GM23248 (cell line): Measurements from ENCODE around the gene FRYL. TPM values are rescaled to one million over a fixed set of nuclear protein-coding genes. Genes with fewer than 3 reads are reported as not detected.
"Not testable (repeated sequence)": the region's sequence is repeated elsewhere in the genome, so short reads cannot be mapped to it uniquely, and the experiment has no call there.

Experiments used
- DNase-seq: peaks from one replicate; pipeline ENCODE4 v3.0.0-alpha.2; 2015
- H2AFZ ChIP-seq: fragments of 200-600 bp; sonication (generic); 2 replicates; pipeline ENCODE4 v1.6.1; 2016; ENCODE audit warnings: antibody characterized with exemption
- H3F3A ChIP-seq: fragments of 200-600 bp; sonication (generic); 2 replicates; pipeline ENCODE4 v1.6.1; 2016; ENCODE audit warnings: mild to moderate bottlenecking, antibody characterized with exemption, mixed run types; ENCODE audit not compliant: insufficient read depth
- H3K27ac ChIP-seq: fragments of 200-600 bp; sonication (generic); 2 replicates; pipeline ENCODE4 v1.5.1; 2016; ENCODE audit warnings: mild to moderate bottlenecking
- H3K27me3 ChIP-seq: fragments of 200-600 bp; sonication (generic); replicated peaks from 2 replicates; pipeline ENCODE4 v1.6.1; 2016; ENCODE audit warnings: mild to moderate bottlenecking; ENCODE audit not compliant: insufficient read depth
- H3K36me3 ChIP-seq: fragments of 200-600 bp; sonication (generic); 2 replicates; pipeline ENCODE4 v1.6.1; 2016; ENCODE audit warnings: low read depth, mild to moderate bottlenecking
- H3K4me1 ChIP-seq: fragments of 200-600 bp; sonication (generic); 2 replicates; pipeline ENCODE4 v1.6.1; 2016; ENCODE audit warnings: mild to moderate bottlenecking; ENCODE audit not compliant: insufficient read depth
- H3K4me2 ChIP-seq: fragments of 200-600 bp; sonication (generic); one replicate; pipeline ENCODE4 v1.6.1; 2016; ENCODE audit warnings: mild to moderate bottlenecking; ENCODE audit not compliant: unreplicated experiment
- H3K4me3 ChIP-seq: fragments of 200-600 bp; sonication (generic); 2 replicates; pipeline ENCODE4 v1.5.1; 2016; ENCODE audit warnings: mild to moderate bottlenecking
- H3K79me2 ChIP-seq: fragments of 200-600 bp; sonication (generic); 2 replicates; pipeline ENCODE4 v1.6.1; 2016; ENCODE audit warnings: mild to moderate bottlenecking; ENCODE audit not compliant: insufficient read depth
- H3K9ac ChIP-seq: fragments of 200-600 bp; sonication (generic); 2 replicates; pipeline ENCODE4 v1.6.1; 2016; ENCODE audit warnings: mild to moderate bottlenecking
- H3K9me2 ChIP-seq: fragments of 200-600 bp; sonication (generic); 2 replicates; pipeline ENCODE4 v1.6.1; 2016; ENCODE audit warnings: mixed run types, mild to moderate bottlenecking, moderate library complexity; ENCODE audit not compliant: insufficient read depth
- H3K9me3 ChIP-seq: fragments of 200-600 bp; sonication (generic); one replicate; pipeline ENCODE4 v1.6.1; 2017; ENCODE audit warnings: low read depth
- H4K20me1 ChIP-seq: fragments of 200-600 bp; sonication (generic); 2 replicates; pipeline ENCODE4 v1.6.0; 2016; ENCODE audit not compliant: insufficient read depth
- EZH2 ChIP-seq: fragments of 200-600 bp; sonication (generic); IDR thresholded peaks from 2 replicates; pipeline ENCODE4 v1.6.1; 2018; ENCODE audit warnings: antibody characterized with exemption, mild to moderate bottlenecking; ENCODE audit not compliant: insufficient read depth, poor library complexity, severe bottlenecking
- EZH2phosphoT487 ChIP-seq: fragments of 200-600 bp; sonication (generic); IDR thresholded peaks from 2 replicates; pipeline ENCODE4 v1.6.1; 2018; ENCODE audit warnings: antibody characterized with exemption, moderate library complexity, mild to moderate bottlenecking, low read depth; ENCODE audit not compliant: insufficient read depth
- WGBS, 2 experiments: methylation state at CpG; one replicate each; pipeline ENCODE4 v1.1.6; 2015 to 2017; ENCODE audit warnings: low lambda C conversion rate in 2 of 2, low coverage in 1 of 2; ENCODE audit errors: missing lambda C conversion rate in 2 of 2; 5-methylcytosine and 5-hydroxymethylcytosine counted together
- in situ Hi-C: fragments of 300-500 bp; cut with MboI; formaldehyde crosslinking; loops from 2 replicates; pipeline ENCODE4 v1.15.0; 2020
- polyA plus RNA-seq: library from polyadenylated mRNA; unstranded; fragments of >200 nt; fragmentation: Nextera tagmentation; extraction: Ambion mirVana; gene quantifications from 2 replicates; pipeline ENCODE4 v1.2.1, GENCODE V29; 2016
- total RNA-seq: library from RNA; depleted of rRNA; stranded (reverse); fragments of >200 nt; shearing (Covaris generic); gene quantifications from 2 replicates; pipeline ENCODE4 v1.2.3, GENCODE V29; 2014

The FRYL gene
- total and polyA plus RNA-seq, 2 experiments from 2014 or later, result 16.6 to 28.4 TPM

DNA sequence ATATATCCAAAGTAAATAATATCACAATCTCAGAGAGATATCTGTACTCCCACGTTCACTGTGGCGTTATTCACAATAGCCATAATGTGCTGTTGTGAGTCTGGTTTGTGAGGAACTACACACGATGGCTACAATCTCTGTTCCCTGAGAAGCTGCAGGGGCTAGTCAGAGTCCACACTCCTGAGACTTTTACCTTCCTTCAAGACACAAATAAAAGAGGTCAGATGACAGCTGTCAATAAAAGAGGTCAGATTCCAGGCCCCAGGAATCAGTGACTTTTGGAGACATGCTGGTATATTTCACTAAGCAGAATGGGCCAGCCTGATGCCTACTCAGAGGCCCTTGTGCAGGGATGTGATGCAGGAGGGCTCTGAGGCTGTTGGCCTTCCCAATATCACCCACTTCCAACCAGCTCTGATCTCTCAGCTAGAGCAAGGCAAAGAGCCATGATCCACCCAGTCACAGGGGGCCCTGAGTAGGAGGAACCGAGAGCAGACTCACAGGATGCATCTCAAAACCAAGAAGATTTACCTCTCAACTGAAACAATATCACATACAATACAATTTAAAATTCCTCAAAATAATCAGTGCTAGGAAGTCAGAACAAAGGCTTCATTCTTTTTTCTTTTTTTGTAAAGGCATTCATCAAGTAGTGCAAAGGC is 13.8 kb downstream of the FRYL start:
- no peaks in the 10 kb centered on the region for H3F3A ChIP-seq

DNA sequence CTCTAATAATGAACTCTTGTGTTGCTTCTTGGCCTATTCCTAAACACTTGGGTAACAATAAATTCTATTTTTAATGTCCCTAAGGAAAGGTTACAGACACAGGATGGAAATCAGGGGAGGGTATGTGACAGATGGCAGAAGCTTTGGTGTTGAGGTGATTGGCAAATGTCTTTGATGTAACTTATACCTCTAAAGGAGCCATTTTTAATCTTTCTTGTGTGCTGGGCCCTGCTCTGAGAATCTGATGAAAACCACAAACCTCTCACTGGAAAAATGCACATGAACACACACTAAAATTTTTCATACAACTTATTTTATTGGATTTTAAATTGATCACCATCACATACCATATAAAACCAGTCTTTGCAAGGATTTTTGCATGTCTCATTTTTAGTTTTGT is 17.7 kb downstream of the FRYL start:
- no peak for DNase-seq
- Histone ChIP-seq H4K20me1 (0 out of 2 replicates have a peak, but pooled peaks cover 5% of the 10 kb centered on the region), H3K4me3 (no peak overlapping the region), H2AFZ (no peak overlapping the region), H3K9me3 (no peaks in the 10 kb centered on the region), H3F3A (no peaks in the 10 kb centered on the region), H3K9me2 (no peaks in the 10 kb centered on the region), H3K4me2 (no peak overlapping the region), H3K36me3 (no peaks in the 10 kb centered on the region), H3K4me1 (no peaks in the 10 kb centered on the region), H3K27ac (no peak overlapping the region), H3K79me2 (peaks cover 99% of the 10 kb centered on the region), H3K27me3 (no peaks in the 10 kb centered on the region), H3K9ac (no peak overlapping the region)
- TF ChIP-seq EZH2phosphoT487 (no peak), EZH2 (no peak)
- in situ Hi-C loops, result no loop called here

More for the DNA sequence above, 13.8 kb downstream of the FRYL start:
- H3K4me1 ChIP-seq, result no peaks in the 10 kb centered on the region
- TF ChIP-seq EZH2, result no peak
- no peak for TF ChIP-seq EZH2phosphoT487
- peaks cover 100% of the 10 kb centered on the region for H3K79me2 ChIP-seq
- H3K9me2 ChIP-seq, result no peaks in the 10 kb centered on the region
- no peaks in the 10 kb centered on the region for H3K36me3 ChIP-seq
- H3K27me3 ChIP-seq, result no peaks in the 10 kb centered on the region
- no peak overlapping the region for H2AFZ ChIP-seq
- DNase-seq, result no peak
- H3K4me3 ChIP-seq, result no peak overlapping the region
- no peak overlapping the region for H3K4me2 ChIP-seq
- H3K9ac ChIP-seq, result no peak overlapping the region
- WGBS, 2 experiments, result 98 to 99% methylated on average over 4 of the region's 4 CpGs
- H3K27ac ChIP-seq, result no peak overlapping the region
- in situ Hi-C loops, result no loop called here
- H4K20me1 ChIP-seq, result 0 out of 2 replicates have a peak, but pooled peaks cover 5% of the 10 kb centered on the region
- no peaks in the 10 kb centered on the region for H3K9me3 ChIP-seq

DNA sequence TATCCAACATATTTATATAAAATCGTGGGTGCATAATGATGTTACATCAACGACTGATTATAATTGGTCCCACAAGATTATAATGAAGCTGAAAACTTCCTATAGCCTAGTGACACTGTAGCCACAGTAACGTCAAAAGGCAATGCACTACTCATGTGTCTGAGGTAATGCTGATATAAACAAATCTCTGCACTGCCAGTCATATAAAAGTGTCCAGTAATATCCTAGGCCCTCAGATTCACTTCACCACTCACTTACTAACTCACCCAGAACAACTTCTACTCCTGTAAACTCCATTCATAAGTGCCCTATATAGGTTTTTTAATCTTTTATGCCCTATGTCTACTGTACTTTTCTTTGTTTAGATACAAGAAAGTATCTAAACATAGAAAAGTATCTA is 18.8 kb downstream of the FRYL start:
- DNase-seq, result no peak
- Histone ChIP-seq H4K20me1 (0 out of 2 replicates have a peak, but pooled peaks cover 4% of the 10 kb centered on the region), H3K36me3 (no peaks in the 10 kb centered on the region), H3F3A (peaks cover 4% of the 10 kb centered on the region; the same call in 1 of the 2 replicates), H3K27me3 (no peaks in the 10 kb centered on the region), H3K9me2 (no peaks in the 10 kb centered on the region), H3K9me3 (no peaks in the 10 kb centered on the region), H3K79me2 (peaks cover 98% of the 10 kb centered on the region), H2AFZ (no peak overlapping the region), H3K27ac (no peak overlapping the region), H3K4me1 (no peaks in the 10 kb centered on the region), H3K4me3 (no peak overlapping the region), H3K9ac (no peak overlapping the region), H3K4me2 (no peak overlapping the region)
- 84 to 85% methylated on average over 3 of the region's 3 CpGs for WGBS, 2 experiments
- no peak for TF ChIP-seq EZH2phosphoT487
- in situ Hi-C loops, result no loop called here

DNA sequence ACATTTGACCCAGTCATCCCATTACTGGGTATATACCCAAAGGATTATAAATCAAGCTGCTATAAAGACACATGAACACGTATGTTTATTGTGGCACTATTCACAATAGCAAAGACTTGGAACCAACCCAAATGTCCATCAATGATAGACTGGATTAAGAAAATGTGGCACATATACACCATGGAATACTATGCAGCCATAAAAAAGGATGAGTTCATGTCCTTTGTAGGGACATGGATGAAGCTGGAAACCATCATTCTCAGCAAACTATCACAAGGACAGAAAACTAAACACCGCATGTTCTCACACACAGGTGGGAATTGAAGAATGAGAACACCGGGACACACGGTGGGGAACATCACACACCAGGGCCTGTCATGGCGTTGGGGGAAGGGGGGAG is 21.4 kb downstream of the FRYL start:
- H3K9ac ChIP-seq, H2AFZ ChIP-seq, H3K36me3 ChIP-seq, H3K4me2 ChIP-seq, DNase-seq, H3K27me3 ChIP-seq, H3F3A ChIP-seq, H3K4me1 ChIP-seq, H3K4me3 ChIP-seq, H3K27ac ChIP-seq, H3K9me2 ChIP-seq, in situ Hi-C loops, H4K20me1 ChIP-seq, H3K9me3 ChIP-seq: not testable (repeated sequence)
- 95 to 98% methylated on average over 5 of the region's 5 CpGs for WGBS, 2 experiments
- H3K79me2 ChIP-seq, result peaks cover 98% of the 10 kb centered on the region

DNA sequence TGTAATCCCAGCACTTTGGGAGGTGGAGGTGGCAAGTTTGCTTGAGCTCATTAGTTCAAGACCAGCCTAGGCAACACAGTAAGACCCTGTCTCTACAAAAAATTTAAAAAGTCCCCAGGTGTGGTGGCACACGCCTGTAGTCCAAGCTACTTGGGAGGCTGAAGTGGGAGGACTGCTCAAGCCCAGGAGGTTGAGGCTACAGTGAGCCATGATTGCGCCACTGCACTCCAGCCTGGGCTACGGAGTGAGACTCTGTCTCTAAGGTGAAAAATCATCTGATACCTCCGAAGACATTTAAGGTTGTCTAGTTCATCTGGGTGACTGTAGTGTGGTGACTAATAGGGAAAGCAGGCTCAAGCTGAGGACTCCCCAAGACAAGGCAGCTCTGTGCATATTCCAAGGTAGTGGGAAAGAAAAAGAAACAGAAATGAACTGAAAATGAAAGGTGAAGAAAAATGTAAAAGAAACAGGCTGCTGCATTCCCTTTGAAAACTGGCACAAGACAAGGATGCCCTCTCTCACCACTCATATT is 23.3 kb downstream of the FRYL start:
- peak; percentile 14 for DNase-seq
- Histone ChIP-seq H3K36me3 (no peaks in the 10 kb centered on the region), H3K4me1 (no peaks in the 10 kb centered on the region), H3K79me2 (peaks cover 98% of the 10 kb centered on the region), H2AFZ (no peak overlapping the region), H3K9me2 (no peaks in the 10 kb centered on the region), H3K4me2 (no peak overlapping the region), H3K27ac (no peak overlapping the region), H3F3A (peaks cover 4% of the 10 kb centered on the region; the same call in 1 of the 2 replicates), H3K9ac (no peak overlapping the region), H3K27me3 (no peaks in the 10 kb centered on the region), H3K9me3 (no peaks in the 10 kb centered on the region), H4K20me1 (peaks cover 16% of the 10 kb centered on the region), H3K4me3 (no peak overlapping the region)
- WGBS, 2 experiments, result 87 to 92% methylated on average over 4 of the region's 4 CpGs
- in situ Hi-C loops, result no loop called here
- TF ChIP-seq EZH2 (no peak), EZH2phosphoT487 (no peak)
